Measurements from ENCODE around the gene CADM1. TPM values are rescaled to one million over a fixed set of nuclear protein-coding genes. Genes with fewer than 3 reads are reported as not detected.

The CADM1 gene
- total RNA-seq, 1 experiment from 2014 or later, result 1.1 TPM

GRCh38 chr11:115238791-115239190 lies 265.4 kb downstream of the CADM1 start:
- Histone ChIP-seq H3K9ac (ENCODE audit: low read length) (no peak overlapping the region), H3K4me1 (ENCODE audit: insufficient read depth, low read length) (no peaks in the 10 kb centered on the region), H3K79me2 (ENCODE audit: low read length) (no peaks in the 10 kb centered on the region), H3K27ac (ENCODE audit: low read length) (no peak overlapping the region), H3K27me3 (ENCODE audit: low read length) (no peaks in the 10 kb centered on the region), H3K36me3 (ENCODE audit: low read depth, low read length) (no peaks in the 10 kb centered on the region), H3K4me3 (ENCODE audit: low read length) (no peak overlapping the region), H3K9me3 (ENCODE audit: low read length) (peaks cover 19% of the 10 kb centered on the region; the same call in 1 of the 2 replicates), H3K4me2 (ENCODE audit: low read length) (no peak overlapping the region), H3K9me2 (replicated peaks; ENCODE audit: low read length) (no peaks in the 10 kb centered on the region), H2AFZ (ENCODE audit: low read length) (no peak overlapping the region), H3F3A (ENCODE audit: low read length, unreplicated experiment) (no peaks in the 10 kb centered on the region), H4K20me1 (ENCODE audit: low read length) (no peaks in the 10 kb centered on the region)
- POLR2A ChIA-PET (ENCODE audit: unreplicated experiment), result no interaction called here
- BruUV-seq (replicated peaks), result no TSS peak
- no peak for DNase-seq
- no peak for ATAC-seq
- CTCF ChIA-PET, result no interaction called here
- intact Hi-C loops (cut with micrococcal nuclease), result no loop called here
- TF ChIP-seq CTCF (conservative IDR thresholded peaks at IDR 0.05; ENCODE audit: low read depth, low read length) (no peak), EZH2phosphoT487 (IDR thresholded peaks at IDR 0.05; ENCODE audit: borderline replicate concordance, low read length) (no peak), EZH2 (IDR thresholded peaks at IDR 0.05; ENCODE audit: low read length, unreplicated experiment) (no peak)

GRCh38 chr11:115238086-115238485 lies 266.1 kb downstream of the CADM1 start:
- Histone ChIP-seq H2AFZ (ENCODE audit: low read length) (no peak overlapping the region), H3K79me2 (ENCODE audit: low read length) (no peaks in the 10 kb centered on the region), H3K9me3 (ENCODE audit: low read length) (peaks cover 22% of the 10 kb centered on the region; the same call in 1 of the 2 replicates), H3K27ac (ENCODE audit: low read length) (no peak overlapping the region), H4K20me1 (ENCODE audit: low read length) (no peaks in the 10 kb centered on the region), H3F3A (ENCODE audit: low read length, unreplicated experiment) (no peaks in the 10 kb centered on the region), H3K4me3 (ENCODE audit: low read length) (no peak overlapping the region), H3K4me2 (ENCODE audit: low read length) (no peak overlapping the region), H3K9ac (ENCODE audit: low read length) (no peak overlapping the region), H3K36me3 (ENCODE audit: low read depth, low read length) (no peaks in the 10 kb centered on the region), H3K27me3 (ENCODE audit: low read length) (no peaks in the 10 kb centered on the region), H3K4me1 (ENCODE audit: insufficient read depth, low read length) (no peaks in the 10 kb centered on the region), H3K9me2 (replicated peaks; ENCODE audit: low read length) (no peaks in the 10 kb centered on the region)
- POLR2A ChIA-PET (ENCODE audit: unreplicated experiment), result no interaction called here
- CTCF ChIA-PET, result no interaction called here
- BruUV-seq (replicated peaks), result no TSS peak
- intact Hi-C loops (cut with micrococcal nuclease), result no loop called here
- ATAC-seq, result no peak
- DNase-seq, result no peak
- TF ChIP-seq EZH2phosphoT487 (IDR thresholded peaks at IDR 0.05; ENCODE audit: borderline replicate concordance, low read length), result no peak

DNA sequence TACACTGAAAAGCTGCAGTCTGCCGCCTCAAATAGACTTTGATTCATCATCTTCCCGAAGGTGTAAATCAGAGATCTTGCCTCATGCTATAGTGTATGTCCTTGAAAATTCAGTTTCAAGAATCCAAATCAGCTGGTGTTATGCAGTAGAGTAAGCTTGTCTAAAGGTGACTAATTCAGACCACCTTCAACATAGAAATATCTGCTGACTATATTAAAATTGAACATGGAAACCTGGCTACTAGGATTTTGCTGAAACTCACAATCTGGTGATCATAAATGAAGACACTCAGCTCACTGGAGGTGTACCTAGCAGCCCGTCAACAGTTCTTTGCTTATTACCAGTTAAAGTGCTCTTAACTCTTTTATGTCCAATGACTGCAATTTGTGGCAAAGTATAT lies 266.6 kb downstream of the CADM1 start:
- BruUV-seq (replicated peaks), result no TSS peak
- intact Hi-C loops (cut with micrococcal nuclease), result no loop called here
- Histone ChIP-seq H3K4me2 (ENCODE audit: low read length) (no peak overlapping the region), H3K4me1 (ENCODE audit: insufficient read depth, low read length) (no peaks in the 10 kb centered on the region), H3K9me2 (replicated peaks; ENCODE audit: low read length) (no peaks in the 10 kb centered on the region), H3K9me3 (ENCODE audit: low read length) (peaks cover 26% of the 10 kb centered on the region; the same call in 1 of the 2 replicates), H3F3A (ENCODE audit: low read length, unreplicated experiment) (no peaks in the 10 kb centered on the region), H3K79me2 (ENCODE audit: low read length) (no peaks in the 10 kb centered on the region), H4K20me1 (ENCODE audit: low read length) (no peaks in the 10 kb centered on the region), H3K9ac (ENCODE audit: low read length) (no peak overlapping the region), H2AFZ (ENCODE audit: low read length) (no peak overlapping the region), H3K27ac (ENCODE audit: low read length) (no peak overlapping the region), H3K4me3 (ENCODE audit: low read length) (no peak overlapping the region), H3K27me3 (ENCODE audit: low read length) (no peaks in the 10 kb centered on the region), H3K36me3 (ENCODE audit: low read depth, low read length) (no peaks in the 10 kb centered on the region)
- POLR2A ChIA-PET (ENCODE audit: unreplicated experiment), result no interaction called here
- TF ChIP-seq EZH2 (IDR thresholded peaks at IDR 0.05; ENCODE audit: low read length, unreplicated experiment) (no peak), EZH2phosphoT487 (IDR thresholded peaks at IDR 0.05; ENCODE audit: borderline replicate concordance, low read length) (no peak), CTCF (conservative IDR thresholded peaks at IDR 0.05; ENCODE audit: low read depth, low read length) (no peak)
- CTCF ChIA-PET, result no interaction called here
- DNase-seq (no peak), ATAC-seq (no peak)
